ENCODE results near the gene MMP23B.
"Not testable (repeated sequence)": the region's sequence is repeated elsewhere in the genome, so short reads cannot be mapped to it uniquely, and the experiment has no call there.

Gene MMP23B

GRCh38 chr1:1595341-1595740 is 36.6 kb upstream of the MMP23B start:
- H3K4me1 ChIP-seq (ENCODE audit: control extremely low read depth in 1 of 4, control insufficient read depth in 4 of 4, insufficient read depth in 4 of 4, low read length in 3 of 4) = peaks cover 0 to 16% (median 15%) of the 10 kb centered on the region in 4 experiments
- H3K9me3 ChIP-seq (ENCODE audit: control extremely low read depth in 1 of 5, control insufficient read depth in 4 of 5, insufficient read depth in 2 of 5, low read depth in 1 of 5, low read length in 4 of 5); POLR2A ChIA-PET; H3K36me3 ChIP-seq (ENCODE audit: control insufficient read depth in 4 of 4, insufficient read depth in 4 of 4, low read length in 3 of 4); H3K4me3 ChIP-seq (ENCODE audit: control insufficient read depth in 1 of 7, extremely low read depth in 1 of 7, insufficient read depth in 4 of 7, low read depth in 2 of 7, low read length in 6 of 7); DNase-seq; CTCF ChIA-PET; H3K27ac ChIP-seq (ENCODE audit: insufficient read depth in 1 of 2, low read depth in 1 of 2, low read length in 2 of 2, poor library complexity in 1 of 2, severe bottlenecking in 2 of 2): not testable (repeated sequence)
- 90% methylated on average over 2 of the region's 2 CpGs for WGBS (ENCODE audit: insufficient coverage)
- H3K27me3 ChIP-seq (replicated peaks in 2 of 5; ENCODE audit: control insufficient read depth in 4 of 5, insufficient read depth in 5 of 5, low read length in 4 of 5) = peaks cover 0 to 32% (median 5%) of the 10 kb centered on the region in 5 experiments

- Histone ChIP-seq H3K36me3 (ENCODE audit: control insufficient read depth in 4 of 4, insufficient read depth in 4 of 4, low read length in 3 of 4) (no peaks in the 10 kb centered on the region), H3K9me3 (ENCODE audit: control extremely low read depth in 1 of 5, control insufficient read depth in 4 of 5, insufficient read depth in 2 of 5, low read depth in 1 of 5, low read length in 4 of 5) (no peaks in the 10 kb centered on the region), H3K4me3 (ENCODE audit: control insufficient read depth in 1 of 7, extremely low read depth in 1 of 7, insufficient read depth in 4 of 7, low read depth in 2 of 7, low read length in 6 of 7) (no peak overlapping the region), H3K4me1 (ENCODE audit: control extremely low read depth in 1 of 4, control insufficient read depth in 4 of 4, insufficient read depth in 4 of 4, low read length in 3 of 4) (peaks cover 0 to 23% (median 21%) of the 10 kb centered on the region in 4 experiments), H3K27me3 (replicated peaks in 2 of 5; ENCODE audit: control insufficient read depth in 4 of 5, insufficient read depth in 5 of 5, low read length in 4 of 5) (peaks cover 0 to 32% (median 2%) of the 10 kb centered on the region in 5 experiments), H3K27ac (ENCODE audit: insufficient read depth in 1 of 2, low read depth in 1 of 2, low read length in 2 of 2, poor library complexity in 1 of 2, severe bottlenecking in 2 of 2) (no peak overlapping the region)
- POLR2A ChIA-PET = interaction anchor here (1.3 kb wide), 1 partner anchor 29 kb away, joined by 3 read pairs; no protein-coding TSS in a partner anchor
- CTCF ChIA-PET = interaction anchor here (0.7 to 1.2 kb wide), 2 partner anchors 15 to 17 kb away, joined by 3 to 5 read pairs; no protein-coding TSS in a partner anchor
- 65% methylated on average over 11 of the region's 12 CpGs for WGBS (ENCODE audit: insufficient coverage)
- no peak for DNase-seq
These were observed 35.3 kb upstream of the MMP23B start for GRCh38 chr1:1596493-1597274.

GRCh38 chr1:1597275-1597930 is 34.6 kb upstream of the MMP23B start:
- H3K4me1 ChIP-seq (ENCODE audit: control extremely low read depth in 1 of 4, control insufficient read depth in 4 of 4, insufficient read depth in 4 of 4, low read length in 3 of 4) = peaks cover 0 to 23% (median 22%) of the 10 kb centered on the region in 4 experiments
- ChIA-PET CTCF (interaction anchor here (0.7 to 1.2 kb wide), 2 partner anchors 14 to 17 kb away, joined by 3 to 5 read pairs; no protein-coding TSS in a partner anchor), POLR2A (interaction anchor here (0.8 to 1.3 kb wide), 2 partner anchors 29 to 33 kb away, joined by 3 read pairs; no protein-coding TSS in a partner anchor)
- H3K27ac ChIP-seq (ENCODE audit: insufficient read depth in 1 of 2, low read depth in 1 of 2, low read length in 2 of 2, poor library complexity in 1 of 2, severe bottlenecking in 2 of 2) = no peak overlapping the region
- WGBS (ENCODE audit: insufficient coverage) = 49% methylated on average over 9 of the region's 16 CpGs
- peaks cover 0 to 32% (median 2%) of the 10 kb centered on the region in 5 experiments for H3K27me3 ChIP-seq (replicated peaks in 2 of 5; ENCODE audit: control insufficient read depth in 4 of 5, insufficient read depth in 5 of 5, low read length in 4 of 5)
- peak in 2 of 3 donors; percentile 58 to 68 for DNase-seq
- no peaks in the 10 kb centered on the region for H3K9me3 ChIP-seq (ENCODE audit: control extremely low read depth in 1 of 5, control insufficient read depth in 4 of 5, insufficient read depth in 2 of 5, low read depth in 1 of 5, low read length in 4 of 5)
- no peaks in the 10 kb centered on the region for H3K36me3 ChIP-seq (ENCODE audit: control insufficient read depth in 4 of 4, insufficient read depth in 4 of 4, low read length in 3 of 4)
- no peak overlapping the region for H3K4me3 ChIP-seq (ENCODE audit: control insufficient read depth in 1 of 7, extremely low read depth in 1 of 7, insufficient read depth in 4 of 7, low read depth in 2 of 7, low read length in 6 of 7)

GRCh38 chr1:1598051-1598719 is 33.8 kb upstream of the MMP23B start:
- H3K4me1 ChIP-seq (ENCODE audit: control extremely low read depth in 1 of 4, control insufficient read depth in 4 of 4, insufficient read depth in 4 of 4, low read length in 3 of 4) = peaks cover 0 to 23% (median 22%) of the 10 kb centered on the region in 4 experiments
- ChIA-PET POLR2A (interaction anchor here (0.8 to 1.3 kb wide), 2 partner anchors 28 to 32 kb away, joined by 3 read pairs; no protein-coding TSS in a partner anchor), CTCF (interaction anchor here (0.6 to 1.2 kb wide), 2 partner anchors 30 to 273 kb away, joined by 3 read pairs; no protein-coding TSS in a partner anchor)
- no peaks in the 10 kb centered on the region for H3K9me3 ChIP-seq (ENCODE audit: control extremely low read depth in 1 of 5, control insufficient read depth in 4 of 5, insufficient read depth in 2 of 5, low read depth in 1 of 5, low read length in 4 of 5)
- H3K36me3 ChIP-seq (ENCODE audit: control insufficient read depth in 4 of 4, insufficient read depth in 4 of 4, low read length in 3 of 4) = no peaks in the 10 kb centered on the region
- peaks cover 0 to 32% (median 2%) of the 10 kb centered on the region in 5 experiments for H3K27me3 ChIP-seq (replicated peaks in 2 of 5; ENCODE audit: control insufficient read depth in 4 of 5, insufficient read depth in 5 of 5, low read length in 4 of 5)
- 96% methylated on average over 25 of the region's 28 CpGs for WGBS (ENCODE audit: insufficient coverage)
- no peak for DNase-seq
- no peak overlapping the region for H3K27ac ChIP-seq (ENCODE audit: insufficient read depth in 1 of 2, low read depth in 1 of 2, low read length in 2 of 2, poor library complexity in 1 of 2, severe bottlenecking in 2 of 2)
- no peak overlapping the region for H3K4me3 ChIP-seq (ENCODE audit: control insufficient read depth in 1 of 7, extremely low read depth in 1 of 7, insufficient read depth in 4 of 7, low read depth in 2 of 7, low read length in 6 of 7)

- no peak overlapping the region for H3K4me3 ChIP-seq (ENCODE audit: control insufficient read depth in 1 of 7, extremely low read depth in 1 of 7, insufficient read depth in 4 of 7, low read depth in 2 of 7, low read length in 6 of 7)
- no peak overlapping the region for H3K27ac ChIP-seq (ENCODE audit: insufficient read depth in 1 of 2, low read depth in 1 of 2, low read length in 2 of 2, poor library complexity in 1 of 2, severe bottlenecking in 2 of 2)
- DNase-seq = no peak
- H3K9me3 ChIP-seq (ENCODE audit: control extremely low read depth in 1 of 5, control insufficient read depth in 4 of 5, insufficient read depth in 2 of 5, low read depth in 1 of 5, low read length in 4 of 5) = no peaks in the 10 kb centered on the region
- ChIA-PET CTCF (interaction anchor here (0.6 to 1.2 kb wide), 2 partner anchors 30 to 274 kb away, joined by 3 read pairs; no protein-coding TSS in a partner anchor), POLR2A (no interaction called here)
- H3K27me3 ChIP-seq (replicated peaks in 2 of 5; ENCODE audit: control insufficient read depth in 4 of 5, insufficient read depth in 5 of 5, low read length in 4 of 5) = peaks cover 0 to 32% (median 2%) of the 10 kb centered on the region in 5 experiments
- H3K36me3 ChIP-seq (ENCODE audit: control insufficient read depth in 4 of 4, insufficient read depth in 4 of 4, low read length in 3 of 4) = no peaks in the 10 kb centered on the region
- WGBS (ENCODE audit: insufficient coverage) = 97% methylated on average over 13 of the region's 13 CpGs
- peaks cover 0 to 23% (median 22%) of the 10 kb centered on the region in 4 experiments for H3K4me1 ChIP-seq (ENCODE audit: control extremely low read depth in 1 of 4, control insufficient read depth in 4 of 4, insufficient read depth in 4 of 4, low read length in 3 of 4)
These were observed 33.3 kb upstream of the MMP23B start for GRCh38 chr1:1598720-1599029.

GRCh38 chr1:1599030-1599934 is 32.7 kb upstream of the MMP23B start:
- Histone ChIP-seq H3K27me3 (replicated peaks in 2 of 5; ENCODE audit: control insufficient read depth in 4 of 5, insufficient read depth in 5 of 5, low read length in 4 of 5) (peaks cover 0 to 32% (median 2%) of the 10 kb centered on the region in 5 experiments), H3K36me3 (ENCODE audit: control insufficient read depth in 4 of 4, insufficient read depth in 4 of 4, low read length in 3 of 4) (no peaks in the 10 kb centered on the region), H3K9me3 (ENCODE audit: control extremely low read depth in 1 of 5, control insufficient read depth in 4 of 5, insufficient read depth in 2 of 5, low read depth in 1 of 5, low read length in 4 of 5) (no peaks in the 10 kb centered on the region), H3K4me3 (ENCODE audit: control insufficient read depth in 1 of 7, extremely low read depth in 1 of 7, insufficient read depth in 4 of 7, low read depth in 2 of 7, low read length in 6 of 7) (peak overlapping the region in 6 of 7 experiments; percentile 18 to 62 (median 40)), H3K27ac (ENCODE audit: insufficient read depth in 1 of 2, low read depth in 1 of 2, low read length in 2 of 2, poor library complexity in 1 of 2, severe bottlenecking in 2 of 2) (no peak overlapping the region), H3K4me1 (ENCODE audit: control extremely low read depth in 1 of 4, control insufficient read depth in 4 of 4, insufficient read depth in 4 of 4, low read length in 3 of 4) (peaks cover 0 to 23% (median 22%) of the 10 kb centered on the region in 4 experiments)
- peak in 2 of 3 donors; percentile 52 to 64 for DNase-seq
- WGBS (ENCODE audit: insufficient coverage) = 16% methylated on average over 94 of the region's 111 CpGs
- POLR2A ChIA-PET = no interaction called here
- CTCF ChIA-PET = interaction anchor here (1.2 kb wide), 1 partner anchor 29 kb away, joined by 3 read pairs; no protein-coding TSS in a partner anchor

All from common myeloid progenitor, CD34-positive (primary cell).